ENCODE measurements around the gene MYBBP1A. TPM values are rescaled to one million over a fixed set of nuclear protein-coding genes. Genes with fewer than 3 reads are reported as not detected.

Gene MYBBP1A
- total RNA-seq, 1 experiment from 2014 or later, result 130 TPM

GRCh38 chr17:4530799-4531730 lies 24.1 kb downstream of the MYBBP1A start:
- Histone ChIP-seq H3K79me2 (ENCODE audit: insufficient read depth, low read length) (no peaks in the 10 kb centered on the region), H3K9me3 (ENCODE audit: control insufficient read depth in 1 of 2, insufficient read depth in 1 of 2, low read depth in 1 of 2, low read length in 2 of 2) (no peaks in the 10 kb centered on the region), H3K9me2 (ENCODE audit: insufficient read depth) (no peaks in the 10 kb centered on the region), H3K4me3 (replicated peaks in 1 of 2; ENCODE audit: low read depth in 1 of 2, low read length in 2 of 2) (no peak overlapping the region), H4K20me1 (ENCODE audit: insufficient read depth) (no peaks in the 10 kb centered on the region), H3K4me2 (ENCODE audit: low read length) (no peak overlapping the region), H3K9ac (ENCODE audit: low read length) (no peak overlapping the region), H3K27me3 (ENCODE audit: insufficient read depth, low read length) (no peaks in the 10 kb centered on the region), H3K36me3 (ENCODE audit: control insufficient read depth in 1 of 2, insufficient read depth in 2 of 2, low read length in 2 of 2) (no peaks in the 10 kb centered on the region), H2AFZ (ENCODE audit: low read depth, low read length, poor library complexity, severe bottlenecking) (no peak overlapping the region), H3K27ac (ENCODE audit: low read depth, low read length) (no peak overlapping the region), H3K4me1 (ENCODE audit: control insufficient read depth in 1 of 2, insufficient read depth in 2 of 2, low read length in 2 of 2) (peaks cover 8 to 19% of the 10 kb centered on the region in 2 experiments; a peak in 3 of 4 replicates)
- DNase-seq (ENCODE audit: low read depth, low spot score) (no peak), ATAC-seq (no peak)
- no peak for TF ChIP-seq ELF1 (IDR thresholded peaks at IDR 0.05; ENCODE audit: borderline replicate concordance, low read depth)
- BruUV-seq (replicated peaks), result no TSS peak
- POLR2A ChIA-PET, result no interaction called here
- RAD21 ChIA-PET (ENCODE audit: low non-redundant PET in 1 of 2, low total read pairs in 2 of 2, uncharacterized antibody in 2 of 2, unreplicated experiment in 2 of 2), result no interaction called here
- CTCF ChIA-PET, result no interaction called here
- intact Hi-C loops (cut with micrococcal nuclease), result loop anchor here (5.0 kb wide), 1 partner anchor 109 kb away; no protein-coding TSS in a partner anchor

GRCh38 chr17:4529533-4530152 lies 25.5 kb downstream of the MYBBP1A start:
- BruUV-seq (replicated peaks), result no TSS peak
- no peak for ATAC-seq
- H3K79me2 ChIP-seq (ENCODE audit: insufficient read depth, low read length), result no peaks in the 10 kb centered on the region
- H3K9ac ChIP-seq (ENCODE audit: low read length), result no peak overlapping the region
- CTCF ChIA-PET, result no interaction called here
- no peak overlapping the region for H3K27ac ChIP-seq (ENCODE audit: low read depth, low read length)
- H3K4me2 ChIP-seq (ENCODE audit: low read length), result no peak overlapping the region
- RAD21 ChIA-PET (ENCODE audit: low non-redundant PET in 1 of 2, low total read pairs in 2 of 2, uncharacterized antibody in 2 of 2, unreplicated experiment in 2 of 2), result interaction anchor here in 1 of 2 experiments (0.6 kb wide), 1 partner anchor 10 kb away, joined by 3 read pairs; no protein-coding TSS in a partner anchor
- H3K27me3 ChIP-seq (ENCODE audit: insufficient read depth, low read length), result no peaks in the 10 kb centered on the region
- intact Hi-C loops (cut with micrococcal nuclease), result loop anchor here (5.0 kb wide), 1 partner anchor 107 kb away; no protein-coding TSS in a partner anchor
- no peaks in the 10 kb centered on the region for H3K9me2 ChIP-seq (ENCODE audit: insufficient read depth)
- no peak overlapping the region for H2AFZ ChIP-seq (ENCODE audit: low read depth, low read length, poor library complexity, severe bottlenecking)
- H3K4me3 ChIP-seq (replicated peaks in 1 of 2; ENCODE audit: low read depth in 1 of 2, low read length in 2 of 2), result no peak overlapping the region
- POLR2A ChIA-PET, result no interaction called here
- DNase-seq (ENCODE audit: low read depth, low spot score), result no peak
- H3K9me3 ChIP-seq (ENCODE audit: control insufficient read depth in 1 of 2, insufficient read depth in 1 of 2, low read depth in 1 of 2, low read length in 2 of 2), result no peaks in the 10 kb centered on the region
- peaks cover 8 to 16% of the 10 kb centered on the region in 2 experiments; a peak in 3 of 4 replicates for H3K4me1 ChIP-seq (ENCODE audit: control insufficient read depth in 1 of 2, insufficient read depth in 2 of 2, low read length in 2 of 2)
- H3K36me3 ChIP-seq (ENCODE audit: control insufficient read depth in 1 of 2, insufficient read depth in 2 of 2, low read length in 2 of 2), result no peaks in the 10 kb centered on the region
- no peaks in the 10 kb centered on the region for H4K20me1 ChIP-seq (ENCODE audit: insufficient read depth)
- TF ChIP-seq EZH2phosphoT487 (IDR thresholded peaks at IDR 0.05; ENCODE audit: borderline replicate concordance) (no peak), YY1 (IDR thresholded peaks at IDR 0.05; ENCODE audit: extremely low read depth, insufficient replicate concordance, low read depth, low read length) (no peak), REST (IDR thresholded peaks at IDR 0.05; ENCODE audit: low read depth) (no peak), JUND (IDR thresholded peaks at IDR 0.05) (no peak), EGR1 (IDR thresholded peaks at IDR 0.05; ENCODE audit: low read depth) (no peak), MAX (IDR thresholded peaks at IDR 0.05) (no peak), POLR2A (IDR thresholded peaks at IDR 0.05; ENCODE audit: borderline replicate concordance, extremely low read depth, insufficient read depth, insufficient read length) (no peak), RAD21 (IDR thresholded peaks at IDR 0.05; ENCODE audit: low read depth) (no peak), ATF3 (IDR thresholded peaks at IDR 0.05) (no peak), CEBPB (IDR thresholded peaks at IDR 0.05; ENCODE audit: low read depth) (no peak), TCF7L2 (IDR thresholded peaks at IDR 0.05; ENCODE audit: borderline replicate concordance, extremely low read depth, insufficient read depth, insufficient read length) (no peak), POLR2AphosphoS5 (IDR thresholded peaks at IDR 0.05; ENCODE audit: low read depth, low read length) (no peak), SP1 (IDR thresholded peaks at IDR 0.05; ENCODE audit: low read depth) (no peak), ELF1 (IDR thresholded peaks at IDR 0.05; ENCODE audit: borderline replicate concordance, low read depth) (no peak), FOSL1 (IDR thresholded peaks at IDR 0.05; ENCODE audit: low read depth) (no peak)
